ENCODE data around the gene SDCCAG8. TPM values are rescaled to one million over a fixed set of nuclear protein-coding genes. Genes with fewer than 3 reads are reported as not detected.

SDCCAG8 gene
- total RNA-seq, 2 donors from 2014 or later = 18.4 to 18.8 TPM

- H3K27me3 ChIP-seq = no peaks in the 10 kb centered on the region
- no peaks in the 10 kb centered on the region for H3K9me3 ChIP-seq
- no peaks in the 10 kb centered on the region for H3K36me3 ChIP-seq
- H3K4me3 ChIP-seq = no peak overlapping the region
- H3K27ac ChIP-seq = no peak overlapping the region
- DNase-seq = no peak
- H3K4me1 ChIP-seq = no peaks in the 10 kb centered on the region
- TF ChIP-seq CTCF (IDR thresholded peaks at IDR 0.05) = no peak
- intact Hi-C loops (cut with DNase I) = no loop called here
- no peak overlapping the region for H3K9ac ChIP-seq (ENCODE audit: low read depth in 2 of 2, low read length in 2 of 2)
These were observed 187.7 kb downstream of the SDCCAG8 start for GRCh38 chr1:243443557-243443956.

GRCh38 chr1:243447347-243447746 lies 191.5 kb downstream of the SDCCAG8 start:
- Histone ChIP-seq H3K27ac (no peak overlapping the region), H3K36me3 (no peaks in the 10 kb centered on the region), H3K27me3 (no peaks in the 10 kb centered on the region), H3K4me1 (no peaks in the 10 kb centered on the region), H3K9ac (ENCODE audit: low read depth in 2 of 2, low read length in 2 of 2) (no peak overlapping the region), H3K4me3 (no peak overlapping the region), H3K9me3 (no peaks in the 10 kb centered on the region)
- no peak for TF ChIP-seq CTCF (IDR thresholded peaks at IDR 0.05)
- intact Hi-C loops (cut with DNase I) = no loop called here
- no peak for DNase-seq

GRCh38 chr1:243447844-243448243 lies 192.0 kb downstream of the SDCCAG8 start:
- H3K27me3 ChIP-seq = no peaks in the 10 kb centered on the region
- H3K4me3 ChIP-seq = no peak overlapping the region
- DNase-seq = no peak
- H3K9ac ChIP-seq (ENCODE audit: low read depth in 2 of 2, low read length in 2 of 2) = no peak overlapping the region
- no peaks in the 10 kb centered on the region for H3K36me3 ChIP-seq
- H3K4me1 ChIP-seq = no peaks in the 10 kb centered on the region
- no peak overlapping the region for H3K27ac ChIP-seq
- intact Hi-C loops (cut with DNase I) = no loop called here
- no peaks in the 10 kb centered on the region for H3K9me3 ChIP-seq
- TF ChIP-seq CTCF (IDR thresholded peaks at IDR 0.05) = no peak

GRCh38 chr1:243449373-243449772 lies 193.5 kb downstream of the SDCCAG8 start:
- Histone ChIP-seq H3K9ac (ENCODE audit: low read depth in 2 of 2, low read length in 2 of 2) (no peak overlapping the region), H3K27me3 (no peaks in the 10 kb centered on the region), H3K9me3 (no peaks in the 10 kb centered on the region), H3K36me3 (no peaks in the 10 kb centered on the region), H3K4me3 (no peak overlapping the region), H3K27ac (no peak overlapping the region), H3K4me1 (no peaks in the 10 kb centered on the region)
- no peak for DNase-seq
- TF ChIP-seq CTCF (IDR thresholded peaks at IDR 0.05) = no peak
- intact Hi-C loops (cut with DNase I) = no loop called here

GRCh38 chr1:243452092-243452491 lies 196.3 kb downstream of the SDCCAG8 start:
- Histone ChIP-seq H3K9ac (ENCODE audit: low read depth in 2 of 2, low read length in 2 of 2) (no peak overlapping the region), H3K27ac (no peak overlapping the region), H3K27me3 (no peaks in the 10 kb centered on the region), H3K9me3 (no peaks in the 10 kb centered on the region), H3K4me1 (no peaks in the 10 kb centered on the region), H3K4me3 (no peak overlapping the region), H3K36me3 (no peaks in the 10 kb centered on the region)
- intact Hi-C loops (cut with DNase I) = no loop called here
- TF ChIP-seq CTCF (IDR thresholded peaks at IDR 0.05) = no peak
- DNase-seq = no peak
